K562 (cell line): ENCODE data around the gene SPAG17. TPM values are rescaled to one million over a fixed set of nuclear protein-coding genes. Genes with fewer than 3 reads are reported as not detected.

Experiments
- ATAC-seq: fragments of 200-7000 bp; cut with Tn5 transposase; 3 replicates; pipeline ENCODE4 v1.9.1; 2020; ENCODE audit warnings: moderate library complexity
- BruUV-seq: library from RNA; stranded (reverse); fragments of 400-500 nt; replicated peaks from 2 replicates; lab custom pipeline; 2021; lab: Mats Ljungman, UMichigan
- CTCF ChIA-PET: fragments of 300-600 bp; formaldehyde crosslinking; extraction: SDS; loops from one replicate; lab custom pipeline; 2021; ENCODE audit warnings: low intra/inter-chr PET ratio; lab: Yijun Ruan, JAX
- POLR2A ChIA-PET: fragments of 300-600, 350-650 bp; sonication (Branson Sonifier 250); formaldehyde crosslinking; extraction: SDS; loops from one replicate; lab custom pipeline; 2021; ENCODE audit warnings: antibody characterized with exemption, inconsistent platforms; lab: Yijun Ruan, JAX
- DNase-seq, 4 experiments: peaks; one replicate each; pipeline versions ENCODE4 v3.0.0 to v3.0.0-alpha.2; 2011 to 2018; ENCODE audit warnings: low spot score in 3 of 4, mixed read lengths in 3 of 4; ENCODE audit errors: extremely low read depth in 1 of 4
- FAIRE-seq: peaks from 2 replicates; lab custom pipeline; 2011; peaks lifted over from hg19 to GRCh38; lab: Jason Lieb, UNC
- H2AFZ ChIP-seq: 2 replicates; pipeline ENCODE4 v1.6.0; 2011; ENCODE audit warnings: low read depth, low read length, control low read depth, inconsistent platforms
- H3K27ac ChIP-seq: fragments of 200-600 bp; 3 replicates; pipeline ENCODE4 v1.8.0; 2011; ENCODE audit warnings: low read depth, mild to moderate bottlenecking, control low read depth, inconsistent platforms, low read length, moderate library complexity, mixed read lengths; ENCODE audit errors: extremely low read depth
- H3K27me3 ChIP-seq, 2 experiments: fragments of 300-600 bp in 1 of 2; 2 replicates in 1 of 2; 3 replicates in 1 of 2; pipeline versions ENCODE4 v1.6.0 to v1.8.0; 2011; ENCODE audit warnings: inconsistent platforms in 2 of 2, low read length in 2 of 2, mild to moderate bottlenecking in 1 of 2, mixed read lengths in 1 of 2, moderate library complexity in 1 of 2; ENCODE audit not compliant: control insufficient read depth in 2 of 2, insufficient read depth in 2 of 2
- H3K36me3 ChIP-seq: fragments of 300-600 bp; 3 replicates; pipeline ENCODE4 v1.8.0; 2011; ENCODE audit warnings: mild to moderate bottlenecking, low read length, inconsistent platforms; ENCODE audit not compliant: control insufficient read depth, insufficient read depth
- H3K4me1 ChIP-seq, 2 experiments: fragments of 200-600 bp in 1 of 2; replicated peaks in 1 of 2; 2 replicates in 1 of 2; 3 replicates in 1 of 2; pipeline versions ENCODE4 v1.5.1 to v1.8.0; 2011; ENCODE audit warnings: inconsistent platforms in 2 of 2, low read length in 2 of 2, mild to moderate bottlenecking in 1 of 2, mixed read lengths in 1 of 2, moderate library complexity in 1 of 2; ENCODE audit not compliant: control insufficient read depth in 2 of 2, insufficient read depth in 2 of 2
- H3K4me2 ChIP-seq: 2 replicates; pipeline ENCODE4 v1.6.1; 2011; ENCODE audit warnings: low read length, control low read depth, inconsistent platforms, mixed read lengths; ENCODE audit not compliant: insufficient read depth
- H3K4me3 ChIP-seq: fragments of 200-600 bp; sonication (generic), shearing (Covaris generic); 2 replicates; pipeline ENCODE4 v1.5.1; 2016; ENCODE audit warnings: control low read depth, inconsistent platforms
- H3K79me2 ChIP-seq: fragments of 200-600 bp; 3 replicates; pipeline ENCODE4 v1.8.0; 2011; ENCODE audit warnings: low read length, inconsistent platforms; ENCODE audit not compliant: control insufficient read depth, insufficient read depth
- H3K9ac ChIP-seq, 2 experiments: 2 replicates each; pipeline versions ENCODE4 v1.6.0 to v1.6.1; 2011; ENCODE audit warnings: low read depth in 2 of 2, low read length in 2 of 2, control low read depth in 1 of 2, inconsistent platforms in 1 of 2, mild to moderate bottlenecking in 1 of 2, mixed read lengths in 1 of 2; ENCODE audit not compliant: insufficient read depth in 1 of 2
- H3K9me1 ChIP-seq: one replicate; pipeline ENCODE4 v1.6.0; 2011; ENCODE audit warnings: inconsistent platforms, mild to moderate bottlenecking, low read length, moderate library complexity; ENCODE audit not compliant: control insufficient read depth, insufficient read depth
- H3K9me3 ChIP-seq: replicated peaks from 2 replicates; pipeline ENCODE4 v1.5.1; 2011; ENCODE audit warnings: low read depth, low read length, inconsistent platforms; ENCODE audit not compliant: control insufficient read depth, insufficient read depth
- H4K20me1 ChIP-seq: replicated peaks from 2 replicates; pipeline ENCODE4 v1.6.1; 2011; ENCODE audit warnings: low read length, inconsistent platforms, mixed read lengths; ENCODE audit not compliant: control insufficient read depth, insufficient read depth
- ADNP ChIP-seq: fragments of 200-800 bp; sonication (Bioruptor generic); IDR thresholded peaks from 2 replicates; pipeline ENCODE4 v1.6.1; 2016; ENCODE audit warnings: missing genetic modification characterization, missing compliant biosample characterization
- CBX8 ChIP-seq: fragments of 200-600 bp; sonication (generic); IDR thresholded peaks from 2 replicates; pipeline ENCODE4 v1.6.1; 2012; ENCODE audit warnings: borderline replicate concordance, mixed run types, low read depth, mild to moderate bottlenecking, moderate library complexity, mixed read lengths, low read length, control low read depth, inconsistent platforms; ENCODE audit not compliant: poor library complexity, severe bottlenecking; ENCODE audit errors: extremely low read depth
- GTF2E2 ChIP-seq: fragments of 200-800 bp; sonication (Bioruptor generic); IDR thresholded peaks from 2 replicates; pipeline ENCODE4 v1.6.1; 2016; ENCODE audit warnings: missing genetic modification characterization, missing compliant biosample characterization
- KLF1 ChIP-seq: fragments of 450-650 bp; IDR thresholded peaks from 2 replicates; pipeline ENCODE4 v1.6.1; 2016; ENCODE audit warnings: missing genetic modification characterization, missing compliant biosample characterization
- POLR3G ChIP-seq: IDR thresholded peaks from 2 replicates; pipeline ENCODE4 v1.6.1; 2011; ENCODE audit not compliant: insufficient read length, insufficient replicate concordance; ENCODE audit errors: extremely low read depth
- TCF7L2 ChIP-seq: fragments of 150-350 bp; IDR thresholded peaks from 2 replicates; pipeline ENCODE4 v1.6.1; 2016; ENCODE audit warnings: low read depth, mild to moderate bottlenecking, low read length, moderate library complexity
- THRA ChIP-seq: fragments of 450-650 bp; IDR thresholded peaks from 2 replicates; pipeline ENCODE4 v1.6.1; 2017; ENCODE audit warnings: mild to moderate bottlenecking, moderate library complexity
- TSHZ1 ChIP-seq: fragments of 250-450 bp; sonication (Bioruptor Pico); IDR thresholded peaks from 2 replicates; pipeline ENCODE4 v1.4.0; 2020; ENCODE audit warnings: mild to moderate bottlenecking, moderate library complexity
- YY1 ChIP-seq, 3 experiments: IDR thresholded peaks; 2 replicates each; pipeline ENCODE4 v1.6.1; 2011; ENCODE audit warnings: low read length in 2 of 3, mild to moderate bottlenecking in 2 of 3, moderate library complexity in 2 of 3, borderline replicate concordance in 1 of 3, control low read depth in 1 of 3, low read depth in 1 of 3; ENCODE audit not compliant: insufficient read depth in 3 of 3, insufficient replicate concordance in 2 of 3, control insufficient read depth in 1 of 3, insufficient read length in 1 of 3; ENCODE audit errors: extremely low read depth in 1 of 3
- ZHX1 ChIP-seq: fragments of 150-350 bp; conservative IDR thresholded peaks from 2 replicates; pipeline ENCODE4 v1.6.1; 2014; ENCODE audit warnings: low read length
- ZNF316 ChIP-seq: fragments of 450-650 bp; IDR thresholded peaks from 2 replicates; pipeline ENCODE4 v1.6.1; 2016
- WGBS: fragments of 100-300 bp; shearing (Covaris generic); methylation state at CpG from one replicate; pipeline ENCODE4 v1.1.6; 2016; ENCODE audit warnings: low coverage, mixed read lengths; ENCODE audit not compliant: insufficient coverage; ENCODE audit errors: missing lambda C conversion rate; 5-methylcytosine and 5-hydroxymethylcytosine counted together
- in situ Hi-C: fragments of 300-500 bp; cut with MboI; formaldehyde crosslinking; loops from 4 replicates; pipeline ENCODE4 v1.15.0; 2018; ENCODE audit warnings: inconsistent platforms, mixed read lengths
- intact Hi-C: fragments of 100-400 bp; cut with micrococcal nuclease; formaldehyde crosslinking; loops from 2 replicates; pipeline ENCODE4 v1.14.2; 2022
- polyA plus RNA-seq, 8 experiments: library from polyadenylated mRNA; depleted of rRNA in 4 of 8; stranded (reverse) in 5 of 8; unstranded in 3 of 8; fragments of >200 nt; fragmentation: Nextera tagmentation in 2 of 8; fragmentation: Illumina TruSeq in 1 of 8; extraction: Ambion mirVana in 2 of 8; extraction: Trizol in 1 of 8; gene quantifications; 2 replicates each; pipeline versions ENCODE4 v1.2.1 to v1.2.3, GENCODE V29; 2011 to 2014; ENCODE audit warnings: inconsistent platforms in 1 of 8, missing spikeins in 1 of 8
- total RNA-seq, 7 experiments: library from RNA; depleted of rRNA in 6 of 7; stranded (reverse); fragments of >200 nt in 6 of 7; fragmentation: Illumina TruSeq in 2 of 7; extraction: Trizol in 2 of 7; gene quantifications; 2 replicates each; pipeline versions ENCODE4 v1.2.1 to v1.2.3, GENCODE V29; 2011 to 2021; ENCODE audit warnings: low replicate concordance in 1 of 7

The SPAG17 gene
- total and polyA plus RNA-seq, 9 of the 15 experiments (the other 6 are each of a cell fraction or from before 2014, with no cell fraction given) = 0.07 to 2.1 (median 1.5) TPM

GRCh38 chr1:118032883-118033282, 152.1 kb downstream of the SPAG17 start:
- intact Hi-C loops = no loop called here

More at GRCh38 chr1:118032883-118033282, 152.1 kb downstream of the SPAG17 start:
- TF ChIP-seq TSHZ1 = no peak
- no peak for TF ChIP-seq CBX8
- TF ChIP-seq GTF2E2 (tag) = no peak
- no peak for TF ChIP-seq TCF7L2
- no peak for TF ChIP-seq THRA
- TF ChIP-seq POLR3G = no peak
- no peak for TF ChIP-seq KLF1 (tag)
- no peak for TF ChIP-seq YY1 (IDR thresholded peaks at IDR 0.05; ENCODE audit: borderline replicate concordance in 1 of 3, control insufficient read depth in 1 of 3, extremely low read depth in 1 of 3, insufficient read depth in 3 of 3, insufficient read length in 1 of 3, insufficient replicate concordance in 2 of 3, low read depth in 1 of 3, low read length in 2 of 3)
- no peak for TF ChIP-seq ZHX1
- no peak for TF ChIP-seq ADNP (tag)
- TF ChIP-seq ZNF316 = no peak
- TF ChIP-seq, all 486 proteins: peak for 0
- 0% methylated on average over 1 of the region's 1 CpG for WGBS
- POLR2A ChIA-PET = no interaction called here
- in situ Hi-C loops = no loop called here
- no peaks in the 10 kb centered on the region for H3K9me3 ChIP-seq
- no peak overlapping the region for H2AFZ ChIP-seq
- H3K27me3 ChIP-seq = no peaks in the 10 kb centered on the region
- DNase-seq (no peak), FAIRE-seq (no peak), ATAC-seq (no peak)
- H3K27ac ChIP-seq = no peak overlapping the region
- no TSS peak for BruUV-seq
- H3K4me3 ChIP-seq = no peak overlapping the region
- no peaks in the 10 kb centered on the region for H3K4me1 ChIP-seq
- H4K20me1 ChIP-seq = no peaks in the 10 kb centered on the region
- H3K9ac ChIP-seq = no peak overlapping the region
- H3K9me1 ChIP-seq = no peaks in the 10 kb centered on the region
- CTCF ChIA-PET = no interaction called here
- H3K4me2 ChIP-seq = no peak overlapping the region
- no peaks in the 10 kb centered on the region for H3K36me3 ChIP-seq
- no peaks in the 10 kb centered on the region for H3K79me2 ChIP-seq
